GM19238 (cell line): Measurements from ENCODE around the gene ZNRF3.
"Not testable (repeated sequence)": the region's sequence is repeated elsewhere in the genome, so short reads cannot be mapped to it uniquely, and the experiment has no call there.

Source experiments
- DNase-seq: peaks from one replicate; pipeline ENCODE4 v3.0.0; 2011; ENCODE audit warnings: low spot score; ENCODE audit not compliant: insufficient read length

Gene ZNRF3

DNA sequence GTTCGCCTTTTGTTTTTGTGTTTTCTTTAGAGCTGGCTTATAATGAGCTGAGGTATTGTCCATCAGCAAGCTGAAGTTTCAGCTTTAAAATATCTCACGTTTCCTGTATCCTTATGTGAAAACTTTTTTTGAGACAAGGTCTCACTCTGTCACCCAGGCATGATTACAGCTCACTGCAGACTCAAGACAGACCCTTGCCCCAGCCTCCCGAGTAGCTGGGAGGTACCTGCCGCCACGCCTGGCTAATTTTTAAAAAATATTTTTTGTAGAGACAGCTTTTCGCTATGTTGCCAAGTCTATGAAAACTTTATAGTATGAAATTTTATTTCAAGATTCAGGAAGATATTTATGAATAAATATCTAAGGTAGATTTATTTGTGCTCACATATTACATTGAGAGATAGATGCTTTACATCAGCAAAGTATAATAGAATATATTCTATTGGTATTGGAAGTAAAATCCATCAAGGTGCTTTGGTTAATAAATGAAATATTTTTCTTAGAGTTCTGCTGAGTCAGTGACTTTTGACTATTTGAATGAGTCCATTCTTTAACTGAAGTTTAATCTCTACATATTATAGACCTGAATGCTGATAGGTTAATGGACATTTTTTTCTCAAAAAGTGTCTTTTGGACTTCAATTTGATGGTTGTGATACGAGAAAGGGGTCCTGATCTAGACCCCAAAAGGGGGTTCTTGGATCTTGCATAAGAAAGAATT lies 199.6 kb downstream of the ZNRF3 start:
- DNase-seq = no peak

DNA sequence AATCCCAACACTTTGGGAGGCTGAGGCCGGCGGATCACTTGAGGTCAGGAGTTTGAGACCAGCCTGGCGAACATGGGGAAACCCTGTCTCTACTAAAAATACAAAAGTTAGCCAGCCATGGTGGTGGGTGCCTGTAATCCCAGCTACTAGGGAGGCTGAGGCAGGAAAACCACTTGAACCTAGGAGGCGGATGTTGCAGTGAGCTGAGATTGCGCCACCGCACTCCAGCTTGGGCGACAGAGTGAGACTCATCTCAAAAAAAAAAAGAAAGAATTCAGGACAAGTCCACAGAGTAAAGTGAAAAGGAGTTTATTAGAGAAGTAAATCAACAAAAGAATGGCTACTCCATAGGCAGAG lies 200.2 kb downstream of the ZNRF3 start:
- DNase-seq = not testable (repeated sequence)

GRCh38 chr22:29083933-29084591 lies 200.7 kb downstream of the ZNRF3 start:
- no peak for DNase-seq

DNA sequence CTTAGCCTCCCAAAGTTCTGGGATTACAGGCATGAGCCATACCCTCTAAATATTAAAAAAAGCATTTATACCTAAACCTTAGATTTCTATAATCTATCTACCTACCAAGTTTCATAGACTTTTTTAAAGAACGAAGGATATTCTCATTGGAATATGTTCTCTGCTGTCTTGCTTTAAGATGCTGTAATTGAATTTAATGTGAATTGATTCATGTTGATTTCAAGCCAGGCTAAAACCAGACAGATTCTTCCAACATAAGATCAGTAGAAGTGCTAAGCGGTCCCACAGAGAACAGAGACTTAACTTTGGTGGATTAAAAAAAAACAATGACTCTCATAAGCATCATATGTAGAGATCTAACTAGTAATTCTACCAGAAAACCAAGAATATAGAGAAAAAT lies 203.6 kb downstream of the ZNRF3 start:
- DNase-seq = no peak

DNA sequence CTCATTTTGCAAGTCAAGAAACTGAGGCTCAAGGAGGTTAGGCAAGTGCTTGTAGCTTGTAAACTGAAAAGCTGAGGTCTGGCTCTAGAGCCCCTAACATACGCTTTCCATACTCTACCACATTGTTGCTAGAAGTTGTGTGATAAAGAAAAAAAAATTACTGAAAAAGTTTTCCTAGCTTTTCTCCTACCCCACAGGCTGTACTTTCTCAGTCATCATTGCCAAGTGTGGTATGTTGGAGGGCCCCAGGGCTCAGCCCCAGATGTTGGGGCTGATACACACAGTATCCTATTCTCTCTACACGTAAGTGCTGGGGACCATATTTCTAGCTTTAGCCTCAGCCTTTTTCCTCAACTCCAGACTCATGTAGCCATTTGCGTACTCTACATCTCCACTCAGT lies 205.4 kb downstream of the ZNRF3 start:
- DNase-seq = no peak

GRCh38 chr22:29089507-29089906 lies 206.1 kb downstream of the ZNRF3 start:
- no peak for DNase-seq

- DNase-seq = no peak
Measured at GRCh38 chr22:29090039-29090438, 206.7 kb downstream of the ZNRF3 start.

DNA sequence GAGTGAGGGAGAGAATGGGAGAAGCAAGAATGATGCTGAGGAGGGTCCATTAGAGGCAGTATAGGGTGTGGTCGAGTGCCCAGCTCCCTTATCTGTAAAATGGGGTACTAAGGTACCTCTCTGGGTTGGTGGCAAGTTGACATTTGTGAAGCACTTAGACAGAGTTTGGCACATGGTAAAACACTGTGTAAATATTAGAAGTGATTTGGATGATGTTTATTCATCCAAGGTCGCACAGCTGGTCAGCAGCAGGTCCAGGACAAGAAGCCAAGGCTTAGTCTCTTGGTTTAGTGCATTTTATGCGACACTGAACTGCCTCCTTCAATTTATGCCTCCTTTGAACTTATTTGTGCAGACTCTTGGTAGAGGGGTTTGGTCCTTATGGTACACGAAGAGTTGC lies 208.9 kb downstream of the ZNRF3 start:
- no peak for DNase-seq

DNA sequence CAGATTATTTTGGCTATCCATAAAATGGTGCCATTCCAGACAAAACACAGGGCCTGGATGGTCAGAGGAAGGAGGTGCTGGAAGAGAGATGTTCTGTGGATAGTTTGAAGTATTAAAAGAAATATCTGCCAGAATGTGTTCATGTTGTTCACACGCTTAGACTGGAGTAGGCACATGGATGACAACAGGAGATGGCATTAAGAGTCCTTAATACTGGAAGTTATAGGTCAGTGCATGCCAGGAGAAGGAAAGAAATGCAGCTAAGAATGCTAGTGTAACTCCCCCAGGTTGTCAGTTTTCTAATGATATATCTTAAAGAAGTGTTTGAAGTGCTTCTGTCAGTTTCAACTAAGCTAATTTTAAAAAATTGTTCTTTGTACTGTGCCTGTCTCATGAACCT lies 209.7 kb downstream of the ZNRF3 start:
- DNase-seq = no peak

DNA sequence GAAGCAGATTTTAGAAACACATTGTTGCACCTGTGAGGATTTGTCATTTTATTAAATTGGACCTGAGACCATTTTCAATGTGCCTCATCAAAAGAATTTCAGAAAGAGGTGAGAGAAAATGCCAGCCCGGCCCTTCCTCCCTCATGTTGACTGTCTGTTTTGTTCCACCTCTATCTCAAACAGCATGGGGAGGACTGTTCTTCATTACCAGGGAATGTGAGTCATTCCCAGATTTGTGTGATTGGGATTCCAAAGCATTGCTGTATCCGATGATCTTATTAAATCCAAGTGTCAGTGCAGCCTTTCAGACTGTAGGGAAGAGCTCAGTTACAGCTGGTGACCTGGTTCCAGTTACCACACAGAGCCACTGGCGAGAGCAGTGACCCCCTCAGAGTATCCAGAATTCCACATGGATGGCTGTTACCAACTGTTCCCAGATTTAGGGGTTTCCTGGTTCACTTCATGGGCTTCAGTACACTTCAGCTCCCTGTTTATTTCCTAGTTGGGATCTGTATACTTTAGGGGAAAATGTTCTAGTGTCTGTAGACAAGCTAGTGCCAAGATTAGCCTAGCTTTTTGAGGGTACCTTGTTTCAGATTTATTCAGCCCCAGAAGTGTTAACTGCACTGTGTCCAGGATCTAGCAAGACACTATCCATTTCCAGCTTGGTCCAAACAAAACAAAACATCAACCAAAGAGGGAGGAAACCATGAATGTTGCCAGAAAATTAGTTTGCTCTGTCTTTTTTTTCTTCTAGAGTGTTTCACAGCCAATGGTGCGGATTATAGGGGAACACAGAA lies 210.3 kb downstream of the ZNRF3 start:
- no peak for DNase-seq

DNA sequence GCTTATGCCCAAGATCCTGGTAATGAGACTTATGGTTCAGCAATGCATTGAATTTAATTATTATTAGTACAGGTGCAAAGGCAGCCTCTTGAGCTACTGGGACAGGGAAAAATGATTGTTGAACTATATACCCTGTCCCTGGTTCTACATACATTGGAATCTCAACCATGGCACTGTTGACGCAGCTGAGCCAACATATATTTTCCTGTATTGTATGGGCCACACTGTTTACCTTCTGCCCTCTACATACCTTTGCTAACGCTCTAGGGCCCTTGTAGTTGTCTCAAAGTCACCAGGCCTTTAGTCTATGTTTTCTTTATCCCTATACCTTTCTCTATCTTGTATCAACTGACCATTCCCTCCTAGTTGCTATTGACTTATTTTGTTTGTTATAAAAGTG lies 212.1 kb downstream of the ZNRF3 start:
- no peak for DNase-seq

DNA sequence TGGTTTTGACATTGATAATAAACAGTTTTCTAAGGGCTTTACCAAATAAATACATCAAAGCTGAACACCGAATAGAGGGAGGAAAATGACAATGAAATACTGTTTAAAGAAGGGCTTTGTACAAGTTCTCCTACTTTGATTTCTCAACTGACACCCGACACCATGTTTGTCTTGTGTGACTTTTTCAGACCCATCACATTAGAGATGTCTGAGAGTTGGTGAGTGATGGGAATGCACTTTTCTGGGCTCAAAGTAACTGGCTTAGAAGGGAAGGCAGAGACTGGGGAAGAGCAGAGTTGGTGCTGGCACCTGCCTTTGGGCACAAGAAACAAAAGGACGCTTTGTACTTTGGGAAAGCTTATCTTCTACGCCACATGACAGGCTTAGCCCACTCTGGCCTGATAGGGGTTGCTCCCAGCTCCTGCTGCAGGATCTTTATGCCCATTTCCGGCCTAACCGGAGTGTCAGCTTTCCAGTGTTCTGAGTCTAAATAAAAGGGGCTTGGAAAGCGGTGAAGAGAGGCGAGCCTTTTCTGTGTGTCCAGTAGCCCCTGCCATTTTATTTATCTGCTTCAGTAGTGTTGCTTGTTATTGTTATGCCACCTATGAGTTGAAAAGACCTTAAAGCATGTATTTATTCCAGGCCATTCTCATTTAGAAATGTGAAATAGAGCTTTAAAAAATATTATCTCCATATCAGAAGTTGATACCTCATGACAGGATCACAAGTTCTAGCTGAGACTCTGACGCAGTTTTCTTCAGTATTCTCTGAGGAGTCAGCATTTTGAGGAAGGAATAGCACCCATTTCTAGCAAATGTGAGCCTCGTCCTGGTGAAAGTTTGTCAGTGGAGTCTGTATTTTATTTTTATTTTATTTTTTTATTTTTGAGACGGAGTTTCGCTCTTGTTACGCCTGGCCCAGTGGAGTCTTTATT lies 213.6 kb downstream of the ZNRF3 start:
- DNase-seq = no peak

- DNase-seq = no peak
Measured at GRCh38 chr22:29098296-29098695, 214.9 kb downstream of the ZNRF3 start.

DNA sequence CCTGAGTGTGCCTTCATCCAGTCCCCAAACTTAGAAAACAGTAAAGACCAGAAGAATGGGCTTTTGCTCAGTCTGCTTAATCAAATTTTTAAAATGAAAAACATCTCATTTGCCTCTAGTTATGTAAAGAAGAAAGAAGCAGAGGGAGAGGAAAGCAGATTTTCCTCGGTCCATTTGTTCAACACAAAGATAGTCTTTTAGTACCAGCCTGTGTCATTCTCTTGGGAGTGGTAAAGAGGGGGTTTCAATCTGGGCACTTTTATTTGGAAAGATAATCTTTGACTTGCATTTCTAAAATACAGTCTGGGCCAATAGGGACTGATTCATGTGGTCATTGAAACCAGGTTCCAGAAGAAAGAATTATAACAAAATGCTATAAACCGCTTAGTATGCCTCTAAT lies 218.9 kb downstream of the ZNRF3 start:
- no peak for DNase-seq

DNA sequence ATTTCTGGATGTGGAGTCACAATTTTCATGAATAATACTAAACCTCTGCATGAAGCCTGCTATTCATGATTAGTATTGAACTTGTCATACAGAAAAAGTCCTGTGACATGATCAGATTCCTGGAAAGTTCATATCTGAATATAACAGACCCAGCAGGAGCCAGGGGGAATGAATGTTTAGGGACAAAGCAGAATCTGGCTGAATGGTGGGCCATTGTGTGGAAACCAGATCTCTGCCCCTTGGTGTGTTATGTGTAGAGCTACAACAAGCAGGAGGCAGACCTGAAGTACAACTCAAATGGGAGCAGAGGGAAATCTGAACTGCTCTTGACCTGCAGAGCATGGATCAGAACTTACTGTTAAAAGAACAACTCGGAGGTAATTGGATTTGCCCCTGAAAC lies 219.7 kb downstream of the ZNRF3 start:
- no peak for DNase-seq

DNA sequence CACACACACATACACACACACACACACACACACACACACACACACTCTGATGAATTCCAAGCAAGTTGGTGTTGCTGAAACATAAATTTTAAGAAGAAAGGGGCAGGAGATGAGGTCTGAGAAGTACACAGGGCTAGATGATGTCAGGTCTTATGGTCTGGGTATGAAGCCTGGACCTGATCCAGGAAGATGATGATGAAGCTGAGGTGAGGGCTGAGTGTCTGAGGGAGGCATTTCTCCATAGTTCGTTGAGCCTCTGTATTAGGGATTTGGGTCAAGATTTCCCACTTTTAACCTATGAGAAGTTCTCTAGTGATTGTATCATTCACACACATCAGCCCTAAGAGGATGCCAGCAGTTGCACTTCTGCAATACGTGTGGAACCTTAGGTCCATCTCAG lies 222.1 kb downstream of the ZNRF3 start:
- no peak for DNase-seq

GRCh38 chr22:29106839-29107238 lies 223.5 kb downstream of the ZNRF3 start:
- no peak for DNase-seq
